DOHH2 (cell line): Measurements from ENCODE around the gene TMEM164.

ENCODE experiments used
- H3F3A ChIP-seq: fragments of 200-600 bp; sonication (generic), shearing (Covaris generic); 2 replicates; pipeline ENCODE4 v1.6.0; 2016; ENCODE audit warnings: antibody characterized with exemption, mild to moderate bottlenecking; ENCODE audit not compliant: control insufficient read depth, insufficient read depth
- H3K27ac ChIP-seq: fragments of 200-600 bp; sonication (generic); 2 replicates; pipeline ENCODE4 v1.5.1; 2014; ENCODE audit warnings: low read depth, mild to moderate bottlenecking, low read length, moderate library complexity
- H3K27me3 ChIP-seq: fragments of 200-600 bp; sonication (generic); 2 replicates; pipeline ENCODE4 v1.6.1; 2014; ENCODE audit warnings: mild to moderate bottlenecking, low read length, mixed read lengths; ENCODE audit not compliant: control insufficient read depth
- H3K36me3 ChIP-seq: fragments of 200-600 bp; sonication (generic); 2 replicates; pipeline ENCODE4 v1.6.1; 2014; ENCODE audit warnings: mild to moderate bottlenecking, low read length, moderate library complexity, mixed read lengths; ENCODE audit not compliant: control insufficient read depth
- H3K4me1 ChIP-seq: fragments of 200-600 bp; sonication (generic); 2 replicates; pipeline ENCODE4 v1.6.1; 2014; ENCODE audit warnings: mild to moderate bottlenecking, low read length, mixed read lengths; ENCODE audit not compliant: control insufficient read depth
- H3K4me2 ChIP-seq: fragments of 200-600 bp; sonication (generic); 2 replicates; pipeline ENCODE4 v1.6.0; 2014; ENCODE audit warnings: mild to moderate bottlenecking, low read length, moderate library complexity
- H3K4me3 ChIP-seq: fragments of 200-600 bp; sonication (generic); 2 replicates; pipeline ENCODE4 v1.5.1; 2014; ENCODE audit warnings: mild to moderate bottlenecking, low read length, mixed read lengths
- H3K79me2 ChIP-seq: fragments of 200-600 bp; sonication (generic); 2 replicates; pipeline ENCODE4 v1.6.1; 2014; ENCODE audit warnings: mild to moderate bottlenecking, low read length, mixed read lengths; ENCODE audit not compliant: control insufficient read depth
- H3K9me2 ChIP-seq: fragments of 200-600 bp; sonication (generic); replicated peaks from 2 replicates; pipeline ENCODE4 v1.6.1; 2014; ENCODE audit warnings: mild to moderate bottlenecking, low read length, mixed read lengths; ENCODE audit not compliant: control insufficient read depth
- H3K9me3 ChIP-seq: fragments of 200-600 bp; sonication (generic); 2 replicates; pipeline ENCODE4 v1.6.1; 2014; ENCODE audit warnings: antibody characterized with exemption, low read length, mixed read lengths; ENCODE audit not compliant: control insufficient read depth, insufficient read depth
- H4K20me1 ChIP-seq: fragments of 200-600 bp; sonication (generic); 2 replicates; pipeline ENCODE4 v1.6.0; 2014; ENCODE audit warnings: low read depth, mild to moderate bottlenecking, antibody characterized with exemption, low read length, moderate library complexity; ENCODE audit not compliant: control insufficient read depth, insufficient read depth
- EZH2phosphoT487 ChIP-seq: fragments of 200-600 bp; sonication (generic); IDR thresholded peaks from 2 replicates; pipeline ENCODE4 v1.6.1; 2017; ENCODE audit warnings: borderline replicate concordance, mild to moderate bottlenecking, antibody characterized with exemption, low read length, moderate library complexity, mixed read lengths
- TF ChIP-seq, protein P1 (sequence below): fragments of 200-600 bp; sonication (generic); IDR thresholded peaks from one replicate; pipeline ENCODE4 v1.5.1; 2014; ENCODE audit warnings: antibody characterized with exemption, mild to moderate bottlenecking, low read depth, low read length; ENCODE audit not compliant: poor library complexity, severe bottlenecking

TMEM164 gene

DNA sequence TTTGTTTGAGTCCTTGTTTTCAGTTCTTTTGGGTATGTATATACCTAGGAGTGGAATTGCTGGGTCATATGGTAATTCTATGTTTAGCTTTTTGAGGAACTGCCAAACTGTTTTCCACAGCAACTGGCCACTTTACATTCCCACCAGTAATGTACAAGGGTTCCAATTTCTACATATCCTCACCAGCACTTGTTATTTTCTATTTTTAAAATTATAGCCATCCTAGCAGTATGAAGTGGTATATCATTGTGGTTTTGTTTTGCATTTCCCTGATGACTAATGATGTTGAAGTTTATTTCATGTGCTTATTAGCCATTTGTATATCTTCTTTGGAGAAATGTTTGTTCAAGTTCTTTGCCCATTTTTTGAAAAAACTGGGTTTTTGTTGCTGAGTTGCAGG is 39.6 kb downstream of the TMEM164 start:
- Histone ChIP-seq H3K9me3 (no peaks in the 10 kb centered on the region), H3K27me3 (no peaks in the 10 kb centered on the region), H3K27ac (no peak overlapping the region), H3K9me2 (no peaks in the 10 kb centered on the region), H3F3A (no peaks in the 10 kb centered on the region), H3K4me1 (peaks cover 9% of the 10 kb centered on the region), H3K36me3 (no peaks in the 10 kb centered on the region), H3K79me2 (no peaks in the 10 kb centered on the region), H4K20me1 (no peaks in the 10 kb centered on the region), H3K4me2 (no peak overlapping the region), H3K4me3 (no peak overlapping the region)
- TF ChIP-seq EZH2phosphoT487: no peak
- TF ChIP-seq, protein P1, sequence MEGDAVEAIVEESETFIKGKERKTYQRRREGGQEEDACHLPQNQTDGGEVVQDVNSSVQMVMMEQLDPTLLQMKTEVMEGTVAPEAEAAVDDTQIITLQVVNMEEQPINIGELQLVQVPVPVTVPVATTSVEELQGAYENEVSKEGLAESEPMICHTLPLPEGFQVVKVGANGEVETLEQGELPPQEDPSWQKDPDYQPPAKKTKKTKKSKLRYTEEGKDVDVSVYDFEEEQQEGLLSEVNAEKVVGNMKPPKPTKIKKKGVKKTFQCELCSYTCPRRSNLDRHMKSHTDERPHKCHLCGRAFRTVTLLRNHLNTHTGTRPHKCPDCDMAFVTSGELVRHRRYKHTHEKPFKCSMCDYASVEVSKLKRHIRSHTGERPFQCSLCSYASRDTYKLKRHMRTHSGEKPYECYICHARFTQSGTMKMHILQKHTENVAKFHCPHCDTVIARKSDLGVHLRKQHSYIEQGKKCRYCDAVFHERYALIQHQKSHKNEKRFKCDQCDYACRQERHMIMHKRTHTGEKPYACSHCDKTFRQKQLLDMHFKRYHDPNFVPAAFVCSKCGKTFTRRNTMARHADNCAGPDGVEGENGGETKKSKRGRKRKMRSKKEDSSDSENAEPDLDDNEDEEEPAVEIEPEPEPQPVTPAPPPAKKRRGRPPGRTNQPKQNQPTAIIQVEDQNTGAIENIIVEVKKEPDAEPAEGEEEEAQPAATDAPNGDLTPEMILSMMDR: no peak

DNA sequence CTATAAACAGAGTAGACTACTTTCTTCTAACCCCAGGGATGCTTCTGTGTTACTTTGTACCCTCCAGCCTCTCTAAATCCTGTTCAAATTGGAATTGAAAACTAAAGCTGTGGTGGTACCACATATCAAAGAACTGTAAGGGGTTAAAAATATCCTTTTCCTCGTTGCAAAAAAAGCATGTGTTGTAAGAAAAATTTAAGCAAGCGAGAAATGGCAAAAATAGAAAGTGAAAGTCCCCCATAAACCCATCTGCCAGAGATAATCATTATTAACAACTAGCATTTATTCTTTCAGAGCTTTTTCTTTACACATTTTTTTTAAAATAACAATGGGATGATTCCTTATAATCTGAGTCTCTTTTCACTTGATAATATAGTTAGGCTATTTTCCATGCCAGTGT is 40.6 kb downstream of the TMEM164 start:
- Histone ChIP-seq H3K4me1 (peaks cover 9% of the 10 kb centered on the region), H4K20me1 (no peaks in the 10 kb centered on the region), H3K4me3 (no peak overlapping the region), H3K79me2 (no peaks in the 10 kb centered on the region), H3F3A (no peaks in the 10 kb centered on the region), H3K27me3 (no peaks in the 10 kb centered on the region), H3K4me2 (no peak overlapping the region), H3K9me3 (no peaks in the 10 kb centered on the region), H3K36me3 (no peaks in the 10 kb centered on the region), H3K27ac (no peak overlapping the region), H3K9me2 (no peaks in the 10 kb centered on the region)
- TF ChIP-seq EZH2phosphoT487: no peak
- TF ChIP-seq, protein P1: no peak

DNA sequence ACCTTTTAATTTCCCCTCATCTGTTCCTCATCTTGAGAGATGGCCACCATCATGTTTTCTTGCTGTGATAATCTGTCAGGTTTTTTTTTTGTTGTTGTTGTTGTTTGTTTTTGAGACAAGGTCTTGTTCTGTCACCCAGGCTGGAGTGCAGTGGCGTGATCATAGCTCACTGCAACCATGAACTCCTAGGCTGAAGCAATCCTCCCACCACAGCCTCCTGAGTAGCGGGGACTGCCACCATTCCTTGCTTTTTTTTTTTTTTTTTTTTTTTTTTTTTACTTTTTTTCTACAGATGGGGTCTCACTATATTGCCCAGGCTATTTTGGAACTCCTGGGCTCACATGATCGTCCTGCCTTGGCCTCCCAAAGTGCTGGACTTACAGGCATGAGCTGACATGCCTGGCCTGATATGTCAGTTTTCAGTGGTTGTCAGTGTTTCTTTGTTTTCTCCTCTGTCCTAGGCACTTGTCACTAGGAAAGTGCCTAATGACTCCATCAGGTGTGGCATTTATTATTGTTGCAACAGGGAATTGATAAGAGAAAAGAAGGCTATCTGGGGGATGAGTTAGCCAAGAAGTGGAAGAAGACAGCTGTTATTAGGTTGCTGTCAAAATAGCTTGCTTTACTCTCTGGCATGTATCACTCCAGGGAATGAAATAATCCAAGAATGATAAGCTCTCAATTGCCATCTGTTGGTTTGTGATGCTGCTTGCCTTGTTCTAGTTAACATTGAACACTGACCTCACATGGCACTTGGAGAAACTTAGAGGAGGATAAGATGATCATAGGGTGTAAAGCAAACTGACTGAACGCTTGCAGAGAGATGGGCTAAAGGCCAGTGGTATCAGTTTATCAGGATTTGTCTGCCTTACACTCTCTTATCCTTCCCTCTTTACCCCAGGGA is 41.7 kb downstream of the TMEM164 start:
- Histone ChIP-seq H3K9me2 (no peaks in the 10 kb centered on the region), H3K4me2 (no peak overlapping the region), H3K27me3 (no peaks in the 10 kb centered on the region)

More for the DNA sequence above, 41.7 kb downstream of the TMEM164 start:
- Histone ChIP-seq H3K79me2 (no peaks in the 10 kb centered on the region), H3F3A (no peaks in the 10 kb centered on the region), H3K9me3 (no peaks in the 10 kb centered on the region), H3K4me3 (no peak overlapping the region), H4K20me1 (no peaks in the 10 kb centered on the region), H3K4me1 (peaks cover 9% of the 10 kb centered on the region), H3K36me3 (no peaks in the 10 kb centered on the region), H3K27ac (no peak overlapping the region)
- TF ChIP-seq EZH2phosphoT487: no peak
- TF ChIP-seq, protein P1: no peak
